Upper lobe of left lung (tissue), 6 donors: ENCODE results near the gene CNP. TPM values are rescaled to one million over a fixed set of nuclear protein-coding genes. Genes with fewer than 3 reads are reported as not detected.
A peak's percentile ranks its signal among the peaks of the same experiment; 100 is the strongest.
"Not testable (repeated sequence)": the region's sequence is repeated elsewhere in the genome, so short reads cannot be mapped to it uniquely, and the experiment has no call there.

ENCODE experiments used
- ATAC-seq, 2 donors: fragments of 200-7000 bp; cut with Tn5 transposase; one replicate each; pipeline ENCODE4 v1.9.1; 2022; ENCODE audit warnings: mild to moderate bottlenecking in 2 of 2, moderate library complexity in 2 of 2; ENCODE audit not compliant: low FRiP score in 2 of 2
- DNase-seq, 2 donors: peaks; one replicate each; pipeline ENCODE4 v3.0.0-alpha.2; 2019 to 2020
- H3K27ac ChIP-seq, 4 donors: fragments of 200-600 bp; sonication (generic); one replicate each; pipeline ENCODE4 v1.5.1; 2016 to 2019
- H3K27me3 ChIP-seq, 4 donors: fragments of 200-600 bp; sonication (generic); one replicate each; pipeline ENCODE4 v1.5.1; 2017 to 2019
- H3K36me3 ChIP-seq, 4 donors: fragments of 200-600 bp; sonication (generic); one replicate each; pipeline ENCODE4 v1.5.1; 2016 to 2019
- H3K4me1 ChIP-seq, 4 donors: fragments of 200-600 bp; sonication (generic); one replicate each; pipeline ENCODE4 v1.5.1; 2018 to 2019
- H3K4me3 ChIP-seq, 4 donors: fragments of 200-600 bp; sonication (generic); one replicate each; pipeline ENCODE4 v1.5.1; 2017 to 2019; ENCODE audit warnings: mild to moderate bottlenecking in 2 of 4, moderate library complexity in 1 of 4
- H3K9me3 ChIP-seq, 4 donors: fragments of 200-600 bp; sonication (generic); one replicate each; pipeline ENCODE4 v1.5.1; 2018 to 2019
- EP300 ChIP-seq, 4 donors: sonication (generic); formaldehyde crosslinking; IDR thresholded peaks; one replicate each; pipeline ENCODE4 v1.5.1; 2017; ENCODE audit warnings: antibody characterized with exemption in 4 of 4, control low read depth in 2 of 4
- POLR2A ChIP-seq, 4 donors: fragments of 450-650 bp; IDR thresholded peaks; one replicate each; pipeline ENCODE4 v1.5.1; 2016 to 2017; ENCODE audit warnings: antibody characterized with exemption in 4 of 4, mild to moderate bottlenecking in 2 of 4
- POLR2AphosphoS5 ChIP-seq, 2 donors: sonication (generic); formaldehyde crosslinking; IDR thresholded peaks; one replicate each; pipeline ENCODE4 v1.5.1; 2017; ENCODE audit warnings: antibody characterized with exemption in 2 of 2
- WGBS, 2 donors: methylation state at CpG; one replicate each; pipeline ENCODE4 v1.1.5; 2017 to 2018; 5-methylcytosine and 5-hydroxymethylcytosine counted together
- total RNA-seq, 6 donors: library from RNA; depleted of rRNA in 4 of 6; stranded (reverse); fragments of >200 nt in 4 of 6; gene quantifications; one replicate each; pipeline versions ENCODE4 v1.1.0 to v1.2.1, GENCODE V29; 2016 to 2021
- TF ChIP-seq, protein P1 (sequence below), 6 experiments: fragments of 450-650 bp in 4 of 6; fragments of 200-600 bp in 2 of 6; sonication (generic) in 2 of 6; IDR thresholded peaks; one replicate each; pipeline ENCODE4 v1.5.1; 2016 to 2019; ENCODE audit warnings: antibody characterized with exemption in 6 of 6
- donor health status: DM: no; HTN: no; CAD: no; lungs with moderate emphysema.
- donor health status: DM: no; HTN: yes; CAD: no; lungs with severe emphysema.

The CNP gene
- total RNA-seq, 6 donors from 2014 or later: 33.4 to 62.3 (median 45.3) TPM

DNA sequence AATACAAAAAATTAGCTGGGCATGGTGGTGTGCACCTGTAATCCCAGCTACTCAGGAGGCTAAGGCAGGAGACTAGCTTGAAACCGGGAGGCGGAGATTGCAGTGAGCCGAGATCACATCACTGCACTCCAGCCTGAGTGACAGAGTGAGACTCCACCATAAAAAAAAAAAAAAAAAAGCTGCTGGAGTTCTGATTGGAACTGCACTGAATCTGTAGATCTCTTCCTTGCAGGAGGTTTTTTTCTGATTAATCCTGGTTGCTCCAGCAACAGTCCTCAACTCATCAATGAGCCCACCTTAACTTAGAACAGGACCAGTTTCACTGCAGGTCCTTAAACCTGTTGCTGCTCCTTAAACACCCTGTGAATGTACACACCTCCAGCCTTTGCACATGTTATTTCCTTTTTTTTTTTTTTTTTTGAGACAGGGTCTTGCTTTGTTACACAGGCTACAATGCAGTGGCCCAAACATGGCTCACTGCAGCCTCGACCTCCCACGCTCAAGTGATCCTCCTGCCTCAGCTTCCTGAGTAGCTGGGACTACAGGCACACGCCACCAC, 37.8 kb upstream of the CNP start:
- no peaks in the 10 kb centered on the region for H3K36me3 ChIP-seq
- ATAC-seq: no peak
- H3K4me1 ChIP-seq: peaks cover 11 to 30% (median 14%) of the 10 kb centered on the region in 4 donors
- no peaks in the 10 kb centered on the region for H3K27me3 ChIP-seq
- TF ChIP-seq, protein P1, sequence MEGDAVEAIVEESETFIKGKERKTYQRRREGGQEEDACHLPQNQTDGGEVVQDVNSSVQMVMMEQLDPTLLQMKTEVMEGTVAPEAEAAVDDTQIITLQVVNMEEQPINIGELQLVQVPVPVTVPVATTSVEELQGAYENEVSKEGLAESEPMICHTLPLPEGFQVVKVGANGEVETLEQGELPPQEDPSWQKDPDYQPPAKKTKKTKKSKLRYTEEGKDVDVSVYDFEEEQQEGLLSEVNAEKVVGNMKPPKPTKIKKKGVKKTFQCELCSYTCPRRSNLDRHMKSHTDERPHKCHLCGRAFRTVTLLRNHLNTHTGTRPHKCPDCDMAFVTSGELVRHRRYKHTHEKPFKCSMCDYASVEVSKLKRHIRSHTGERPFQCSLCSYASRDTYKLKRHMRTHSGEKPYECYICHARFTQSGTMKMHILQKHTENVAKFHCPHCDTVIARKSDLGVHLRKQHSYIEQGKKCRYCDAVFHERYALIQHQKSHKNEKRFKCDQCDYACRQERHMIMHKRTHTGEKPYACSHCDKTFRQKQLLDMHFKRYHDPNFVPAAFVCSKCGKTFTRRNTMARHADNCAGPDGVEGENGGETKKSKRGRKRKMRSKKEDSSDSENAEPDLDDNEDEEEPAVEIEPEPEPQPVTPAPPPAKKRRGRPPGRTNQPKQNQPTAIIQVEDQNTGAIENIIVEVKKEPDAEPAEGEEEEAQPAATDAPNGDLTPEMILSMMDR (IDR thresholded peaks at IDR 0.05): no peak
- 79 to 80% methylated on average over 6 of the region's 6 CpGs for WGBS, 2 donors
- H3K4me3 ChIP-seq: no peak overlapping the region
- H3K27ac ChIP-seq: no peak overlapping the region
- H3K9me3 ChIP-seq: no peaks in the 10 kb centered on the region
- no peak for DNase-seq

DNA sequence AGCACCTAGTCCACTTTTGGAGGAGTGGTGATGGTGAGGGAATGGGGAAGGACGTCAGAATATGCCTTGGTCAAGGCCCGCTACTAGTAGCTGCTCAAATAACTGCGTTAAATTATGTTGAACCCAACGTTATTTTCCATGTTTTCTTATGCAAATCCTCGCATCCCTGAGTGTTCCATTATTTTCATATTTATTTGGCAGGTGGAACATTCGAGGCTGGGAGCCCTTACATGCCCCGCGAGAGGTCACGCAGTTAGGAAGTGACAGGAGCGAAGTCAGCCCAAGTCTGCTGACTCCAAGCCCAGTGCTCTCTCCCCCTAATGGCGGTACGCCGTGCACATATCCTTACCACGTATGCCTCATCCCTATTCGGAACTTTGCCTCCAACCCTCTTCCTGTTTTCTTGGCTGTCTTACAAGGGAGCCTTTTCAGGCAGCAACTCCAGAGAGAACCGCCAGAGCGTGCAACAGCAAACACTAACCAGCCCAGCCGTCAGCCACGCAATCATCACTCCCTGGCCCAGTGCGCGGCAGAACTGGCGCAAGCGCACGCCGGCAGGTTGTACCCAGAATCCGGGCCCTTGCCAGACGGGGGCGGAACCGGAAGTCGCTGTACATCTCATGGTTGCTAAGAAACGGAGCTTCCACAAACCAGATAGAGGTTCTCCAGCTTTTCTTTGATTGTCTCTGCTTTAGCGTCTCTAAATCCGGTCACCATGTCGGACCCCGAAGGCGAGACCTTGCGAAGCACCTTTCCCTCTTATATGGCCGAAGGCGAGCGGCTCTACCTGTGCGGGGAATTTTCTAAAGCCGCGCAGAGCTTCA, 36.4 kb upstream of the CNP start, which contains the start of gene ODAD4:
Gene ODAD4, plus strand, starts transcription at position 609 of the 824 bp plus-strand sequence. Its CDS starts 107 bp downstream, at position 716.
- TF ChIP-seq, protein P1 (IDR thresholded peaks at IDR 0.05): peak; percentile 19 to 89 (median 77)
- no peak for TF ChIP-seq EP300 (IDR thresholded peaks at IDR 0.05)
- peak in 2 of 4 donors; percentile 60 to 87 for TF ChIP-seq POLR2A (IDR thresholded peaks at IDR 0.05)
- TF ChIP-seq POLR2AphosphoS5 (IDR thresholded peaks at IDR 0.05): peak; percentile 86 to 94
- DNase-seq: peak; percentile 97
- H3K27me3 ChIP-seq: no peaks in the 10 kb centered on the region
- no peaks in the 10 kb centered on the region for H3K9me3 ChIP-seq
- H3K4me1 ChIP-seq: peaks cover 11 to 30% (median 14%) of the 10 kb centered on the region in 4 donors
- WGBS, 2 donors: 1 to 2% methylated on average over 43 of the region's 43 CpGs
- peak within 1 kb of the TSS; percentile 67 to 87 (median 86) for H3K27ac ChIP-seq
- ATAC-seq: peak; percentile 98 to 99
- no peaks in the 10 kb centered on the region for H3K36me3 ChIP-seq
- peak within 1 kb of the TSS; percentile 41 to 64 (median 52) for H3K4me3 ChIP-seq

DNA sequence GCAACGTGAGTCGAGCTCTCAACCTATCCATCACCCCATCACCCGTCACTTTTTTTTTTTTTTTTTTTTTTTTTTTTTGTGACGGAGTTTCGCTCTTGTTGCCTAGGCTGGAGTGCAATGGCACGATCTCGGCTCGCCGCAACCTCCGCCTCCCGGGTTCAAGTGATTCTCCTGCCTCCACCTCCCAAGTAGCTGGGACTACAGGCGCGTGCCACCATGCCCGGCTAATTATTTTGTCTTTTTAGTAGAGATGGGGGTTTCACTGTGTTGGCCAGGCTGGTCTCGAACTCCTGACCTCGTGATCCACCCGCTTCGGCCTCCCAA, 35.8 kb upstream of the CNP start:
- not testable (repeated sequence) for H3K27me3 ChIP-seq, H3K36me3 ChIP-seq, ATAC-seq, H3K9me3 ChIP-seq, DNase-seq
- peak overlapping the region; percentile 41 to 64 (median 52) for H3K4me3 ChIP-seq
- WGBS, 2 donors: 44% methylated on average over 16 to 18 of the region's 18 CpGs
- peaks cover 11 to 30% (median 14%) of the 10 kb centered on the region in 4 donors for H3K4me1 ChIP-seq
- peak overlapping the region; percentile 67 to 87 (median 86) for H3K27ac ChIP-seq

DNA sequence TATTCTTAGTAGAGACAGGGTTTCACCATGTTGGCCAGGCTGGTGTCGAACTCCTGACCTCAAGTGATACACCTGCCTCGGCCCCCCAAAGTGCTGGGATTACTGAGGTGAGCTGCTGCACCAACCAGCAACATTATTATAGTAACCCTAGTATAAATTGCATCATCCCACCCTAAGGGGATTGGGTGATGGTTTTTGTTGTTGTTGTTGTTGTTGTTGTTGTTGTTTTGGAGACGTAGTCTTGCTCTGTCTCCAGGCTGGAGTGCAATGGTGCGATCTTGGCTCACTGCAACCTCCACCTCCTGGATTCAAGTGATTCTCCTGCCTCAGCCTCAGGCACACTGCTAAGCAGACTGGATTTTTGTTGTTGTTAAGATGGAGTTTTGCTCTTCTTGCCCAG, 34.9 kb upstream of the CNP start:
- 89 to 90% methylated on average over 4 of the region's 4 CpGs for WGBS, 2 donors
- DNase-seq, H3K36me3 ChIP-seq, H3K9me3 ChIP-seq, H3K27me3 ChIP-seq, H3K4me3 ChIP-seq, ATAC-seq, H3K27ac ChIP-seq: not testable (repeated sequence)
- peaks cover 11 to 30% (median 14%) of the 10 kb centered on the region in 4 donors for H3K4me1 ChIP-seq

DNA sequence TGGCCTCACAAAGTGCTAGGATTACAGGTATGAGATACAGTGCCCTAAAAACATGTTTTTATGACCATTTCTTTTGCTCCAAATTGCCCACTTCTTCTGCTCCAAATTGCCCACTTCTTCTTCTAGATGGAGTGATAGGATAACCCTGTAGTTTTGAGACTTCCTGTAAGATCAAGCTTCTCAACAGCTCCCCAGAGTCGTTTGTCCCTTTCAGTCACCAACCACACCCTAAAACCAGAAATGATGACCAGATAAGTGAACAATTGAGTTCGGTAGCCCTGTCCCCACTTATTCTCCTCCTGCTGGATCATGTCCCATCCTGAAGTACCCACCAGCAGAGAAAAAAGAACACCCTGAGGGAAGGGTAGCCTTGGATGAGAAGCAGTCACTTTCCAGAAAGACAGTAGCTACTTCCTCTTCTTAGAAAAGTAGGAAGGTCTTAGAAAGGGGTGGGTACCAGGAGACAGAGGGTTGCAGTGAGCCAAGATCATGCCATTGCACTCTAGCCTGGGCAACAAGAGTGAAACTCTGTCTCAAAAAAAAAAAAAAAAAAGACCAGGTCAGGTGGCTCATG, 33.7 kb upstream of the CNP start:
- TF ChIP-seq POLR2AphosphoS5 (IDR thresholded peaks at IDR 0.05) (no peak), EP300 (IDR thresholded peaks at IDR 0.05) (no peak), POLR2A (IDR thresholded peaks at IDR 0.05) (no peak)
- TF ChIP-seq, protein P1 (IDR thresholded peaks at IDR 0.05): no peak
- WGBS, 2 donors: 21% methylated on average over 2 of the region's 2 CpGs
- Histone ChIP-seq H3K27me3 (no peaks in the 10 kb centered on the region), H3K9me3 (no peaks in the 10 kb centered on the region), H3K36me3 (no peaks in the 10 kb centered on the region), H3K4me3 (no peak overlapping the region), H3K4me1 (peaks cover 11 to 30% (median 14%) of the 10 kb centered on the region in 4 donors), H3K27ac (no peak overlapping the region)
- DNase-seq: no peak
- ATAC-seq: no peak
